Measurements from ENCODE around the gene RPL38. TPM values are rescaled to one million over a fixed set of nuclear protein-coding genes. Genes with fewer than 3 reads are reported as not detected.

Gene RPL38
- polyA plus RNA-seq (ENCODE audit: insufficient read length in 12 of 12), result 1,000 to 10,000 TPM in 11 of 12 donors, not detected in 1; 1,396 to 1,979 (median 1,668) TPM
- long read RNA-seq, donor 1, transcript RPL38-207 (4 exons, 429 nt), result minor isoform, 68 of 2,336 reads
- long read RNA-seq, donor 1, transcript RPL38-202 (5 exons, 431 nt), result minor isoform, 287 of 2,336 reads
- long read RNA-seq, donor 1, transcript RPL38-201 (5 exons, 1,170 nt), result major isoform, 1,532 of 2,336 reads
- long read RNA-seq, donor 1, transcript RPL38-206 (4 exons, 532 nt), result minor isoform, 113 of 2,336 reads
- long read RNA-seq, donor 1, partial matches to known transcripts, result 156 of 2,336 reads
- long read RNA-seq, donor 1, other reads (novel, unspliced or antisense), result 158 of 2,336 reads
- long read RNA-seq, donor 2, transcript RPL38-207 (4 exons, 429 nt), result minor isoform, 111 of 2,718 reads
- long read RNA-seq, donor 2, transcript RPL38-202 (5 exons, 431 nt), result minor isoform, 254 of 2,718 reads
- long read RNA-seq, donor 2, transcript RPL38-206 (4 exons, 532 nt), result minor isoform, 111 of 2,718 reads
- long read RNA-seq, donor 2, transcript RPL38-201 (5 exons, 1,170 nt), result major isoform, 1,705 of 2,718 reads
- long read RNA-seq, donor 2, partial matches to known transcripts, result 360 of 2,718 reads
- long read RNA-seq, donor 2, other reads (novel, unspliced or antisense), result 134 of 2,718 reads
- long read RNA-seq, donor 3, transcript RPL38-206 (4 exons, 532 nt), result minor isoform, 57 of 1,505 reads
- long read RNA-seq, donor 3, transcript RPL38-201 (5 exons, 1,170 nt), result major isoform, 994 of 1,505 reads
- long read RNA-seq, donor 3, transcript RPL38-202 (5 exons, 431 nt), result minor isoform, 146 of 1,505 reads
- long read RNA-seq, donor 3, transcript RPL38-207 (4 exons, 429 nt), result minor isoform, 75 of 1,505 reads
- long read RNA-seq, donor 3, partial matches to known transcripts, result 121 of 1,505 reads
- long read RNA-seq, donor 3, other reads (novel, unspliced or antisense), result 92 of 1,505 reads
- long read RNA-seq, donor 4, transcript RPL38-202 (5 exons, 431 nt), result minor isoform, 132 of 1,320 reads
- long read RNA-seq, donor 4, transcript RPL38-201 (5 exons, 1,170 nt), result major isoform, 886 of 1,320 reads
- long read RNA-seq, donor 4, transcript RPL38-206 (4 exons, 532 nt), result minor isoform, 42 of 1,320 reads
- long read RNA-seq, donor 4, transcript RPL38-207 (4 exons, 429 nt), result minor isoform, 81 of 1,320 reads
- long read RNA-seq, donor 4, partial matches to known transcripts, result 136 of 1,320 reads
- long read RNA-seq, donor 4, other reads (novel, unspliced or antisense), result 21 of 1,320 reads
- long read RNA-seq, donor 5, transcript RPL38-202 (5 exons, 431 nt), result minor isoform, 222 of 1,767 reads
- long read RNA-seq, donor 5, transcript RPL38-207 (4 exons, 429 nt), result minor isoform, 84 of 1,767 reads
- long read RNA-seq, donor 5, transcript RPL38-206 (4 exons, 532 nt), result minor isoform, 54 of 1,767 reads
- long read RNA-seq, donor 5, transcript RPL38-201 (5 exons, 1,170 nt), result major isoform, 1,189 of 1,767 reads
- long read RNA-seq, donor 5, partial matches to known transcripts, result 147 of 1,767 reads
- long read RNA-seq, donor 5, other reads (novel, unspliced or antisense), result 67 of 1,767 reads
- long read RNA-seq, donor 6, transcript RPL38-201 (5 exons, 1,170 nt), result major isoform, 1,174 of 1,767 reads
- long read RNA-seq, donor 6, transcript RPL38-202 (5 exons, 431 nt), result minor isoform, 135 of 1,767 reads
- long read RNA-seq, donor 6, transcript RPL38-207 (4 exons, 429 nt), result minor isoform, 102 of 1,767 reads
- long read RNA-seq, donor 6, transcript RPL38-206 (4 exons, 532 nt), result minor isoform, 57 of 1,767 reads
- long read RNA-seq, donor 6, partial matches to known transcripts, result 152 of 1,767 reads
- long read RNA-seq, donor 6, other reads (novel, unspliced or antisense), result 116 of 1,767 reads
- long read RNA-seq, donor 7, transcript RPL38-207 (4 exons, 429 nt), result minor isoform, 56 of 1,213 reads
- long read RNA-seq, donor 7, transcript RPL38-201 (5 exons, 1,170 nt), result major isoform, 830 of 1,213 reads
- long read RNA-seq, donor 7, transcript RPL38-202 (5 exons, 431 nt), result minor isoform, 129 of 1,213 reads
- long read RNA-seq, donor 7, transcript RPL38-206 (4 exons, 532 nt), result minor isoform, 48 of 1,213 reads
- long read RNA-seq, donor 7, partial matches to known transcripts, result 85 of 1,213 reads
- long read RNA-seq, donor 7, other reads (novel, unspliced or antisense), result 51 of 1,213 reads
- long read RNA-seq, donor 8, transcript RPL38-202 (5 exons, 431 nt), result minor isoform, 266 of 2,403 reads
- long read RNA-seq, donor 8, transcript RPL38-201 (5 exons, 1,170 nt), result major isoform, 1,571 of 2,403 reads
- long read RNA-seq, donor 8, transcript RPL38-206 (4 exons, 532 nt), result minor isoform, 98 of 2,403 reads
- long read RNA-seq, donor 8, transcript RPL38-207 (4 exons, 429 nt), result minor isoform, 129 of 2,403 reads
- long read RNA-seq, donor 8, partial matches to known transcripts, result 180 of 2,403 reads
- long read RNA-seq, donor 8, other reads (novel, unspliced or antisense), result 149 of 2,403 reads
- long read RNA-seq, donor 9, transcript RPL38-202 (5 exons, 431 nt), result minor isoform, 179 of 1,802 reads
- long read RNA-seq, donor 9, transcript RPL38-207 (4 exons, 429 nt), result minor isoform, 92 of 1,802 reads
- long read RNA-seq, donor 9, transcript RPL38-201 (5 exons, 1,170 nt), result major isoform, 1,149 of 1,802 reads
- long read RNA-seq, donor 9, transcript RPL38-206 (4 exons, 532 nt), result minor isoform, 70 of 1,802 reads
- long read RNA-seq, donor 9, partial matches to known transcripts, result 207 of 1,802 reads
- long read RNA-seq, donor 9, other reads (novel, unspliced or antisense), result 93 of 1,802 reads
- long read RNA-seq, donor 10, transcript RPL38-206 (4 exons, 532 nt), result minor isoform, 71 of 2,209 reads
- long read RNA-seq, donor 10, transcript RPL38-202 (5 exons, 431 nt), result minor isoform, 236 of 2,209 reads
- long read RNA-seq, donor 10, transcript RPL38-201 (5 exons, 1,170 nt), result major isoform, 1,529 of 2,209 reads
- long read RNA-seq, donor 10, transcript RPL38-207 (4 exons, 429 nt), result minor isoform, 118 of 2,209 reads
- long read RNA-seq, donor 10, partial matches to known transcripts, result 138 of 2,209 reads
- long read RNA-seq, donor 10, other reads (novel, unspliced or antisense), result 102 of 2,209 reads
- long read RNA-seq, donor 11, transcript RPL38-201 (5 exons, 1,170 nt), result major isoform, 1,918 of 2,933 reads
- long read RNA-seq, donor 11, transcript RPL38-207 (4 exons, 429 nt), result minor isoform, 152 of 2,933 reads
- long read RNA-seq, donor 11, transcript RPL38-202 (5 exons, 431 nt), result minor isoform, 324 of 2,933 reads
- long read RNA-seq, donor 11, transcript RPL38-206 (4 exons, 532 nt), result minor isoform, 109 of 2,933 reads
- long read RNA-seq, donor 11, partial matches to known transcripts, result 217 of 2,933 reads
- long read RNA-seq, donor 11, other reads (novel, unspliced or antisense), result 187 of 2,933 reads

DNA sequence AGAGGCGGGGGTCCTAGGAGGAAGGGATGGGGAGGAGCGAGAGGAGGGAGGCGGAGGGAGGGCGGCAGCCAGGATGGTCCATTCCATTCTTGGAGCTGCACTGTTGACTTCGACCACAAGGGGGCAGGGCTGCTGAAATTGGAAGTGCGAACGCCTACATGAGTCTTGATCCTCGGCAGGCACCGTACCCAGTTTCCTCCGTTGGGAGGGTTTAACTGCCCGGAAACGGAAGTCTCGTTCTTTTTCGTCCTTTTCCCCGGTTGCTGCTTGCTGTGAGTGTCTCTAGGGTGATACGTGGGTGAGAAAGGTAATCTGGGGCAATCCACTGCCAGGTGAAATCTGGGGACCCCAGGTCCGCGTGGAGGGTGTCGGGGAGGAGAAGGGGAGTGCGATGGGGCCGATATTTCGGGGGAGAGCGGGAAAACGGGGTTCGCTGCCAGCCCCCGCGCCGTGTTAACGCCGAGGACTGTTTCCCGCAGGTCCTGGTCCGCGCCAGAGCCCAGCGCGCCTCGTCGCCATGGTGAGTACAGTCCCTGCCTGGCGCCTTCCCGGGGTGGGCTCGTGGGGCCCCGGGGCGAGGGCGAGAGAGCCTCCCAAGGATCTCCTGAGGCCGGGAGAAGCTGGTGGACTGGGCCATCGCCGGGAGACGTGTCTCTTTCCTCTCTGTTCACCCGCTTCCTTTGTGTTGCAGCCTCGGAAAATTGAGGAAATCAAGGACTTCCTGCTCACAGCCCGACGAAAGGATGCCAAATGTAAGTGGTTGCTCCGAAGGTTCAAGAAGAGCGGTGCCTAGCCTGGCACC, at the start of gene RPL38:
Gene RPL38, plus strand, starts transcription at position 240 of the 802 bp plus-strand sequence. Its CDS starts 278 bp downstream, at position 518.
- peak; percentile 97 for DNase-seq

DNA sequence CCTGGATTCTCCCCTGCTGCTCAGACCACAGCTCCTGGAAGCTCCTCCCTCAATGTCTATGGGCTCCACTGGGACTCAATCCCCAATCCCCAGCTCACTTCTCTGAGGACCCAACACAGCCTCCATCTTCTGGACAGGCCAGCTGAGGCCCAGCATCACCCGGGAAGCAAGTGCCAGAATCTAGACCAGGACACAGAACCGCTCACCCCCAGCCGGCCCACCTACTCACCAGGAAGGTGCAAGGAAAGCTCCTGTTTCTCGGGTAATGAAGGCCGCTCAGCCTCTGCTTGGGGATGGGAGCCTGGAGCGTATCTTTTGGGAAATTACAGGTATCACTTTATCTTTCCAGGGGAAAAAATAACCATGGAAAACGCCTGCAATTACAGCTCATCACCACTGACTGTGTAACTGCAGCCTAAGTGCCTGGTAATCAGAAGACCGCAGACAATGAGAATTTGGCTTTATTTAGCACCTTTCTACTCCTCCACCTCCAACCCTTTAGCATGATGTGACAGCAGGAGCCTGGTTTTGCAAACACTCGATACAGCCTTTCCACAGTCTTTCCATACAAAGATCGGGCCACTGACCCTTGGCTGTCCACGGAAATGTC, 49.6 kb upstream of the RPL38 start:
- no peak for DNase-seq

DNA sequence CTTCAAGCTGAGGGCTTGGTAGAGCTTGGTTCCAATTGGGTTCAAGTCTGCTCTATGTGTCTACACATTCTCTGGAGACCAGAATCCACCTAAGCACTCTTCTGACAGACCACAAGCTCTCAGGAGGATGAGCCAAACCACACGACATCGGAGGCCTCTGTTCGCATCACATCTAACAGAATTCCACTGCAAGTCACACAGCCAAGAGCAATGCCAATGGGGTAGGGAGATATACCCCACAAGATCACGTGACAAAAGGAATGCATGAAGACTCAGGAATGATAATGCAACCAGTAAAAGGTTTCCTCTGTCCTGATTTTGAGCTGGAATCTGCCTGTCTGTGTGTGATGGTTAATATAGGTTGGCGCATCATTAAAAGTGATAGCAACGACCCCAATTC, 46.6 kb upstream of the RPL38 start:
- DNase-seq, result no peak

DNA sequence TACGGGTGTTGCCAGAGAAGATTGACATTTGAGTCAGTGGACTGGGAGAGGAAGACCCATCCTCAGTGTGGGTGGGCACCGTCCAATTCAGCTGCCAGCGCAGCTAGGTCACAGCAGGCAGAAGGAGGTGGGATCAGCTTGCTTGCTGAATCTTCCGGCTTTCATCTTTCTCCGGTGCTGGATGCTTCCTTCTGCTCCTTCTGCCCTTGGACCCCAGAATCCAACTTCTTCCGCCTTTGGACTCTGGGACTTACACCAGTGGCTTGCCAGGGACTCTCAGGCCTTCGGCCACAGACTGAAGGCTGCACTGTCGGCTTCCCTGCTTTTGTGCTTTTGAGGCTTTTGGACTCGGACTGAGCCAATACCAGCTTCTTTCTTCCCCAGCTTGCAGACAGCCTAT, 46.1 kb upstream of the RPL38 start:
- no peak for DNase-seq

DNA sequence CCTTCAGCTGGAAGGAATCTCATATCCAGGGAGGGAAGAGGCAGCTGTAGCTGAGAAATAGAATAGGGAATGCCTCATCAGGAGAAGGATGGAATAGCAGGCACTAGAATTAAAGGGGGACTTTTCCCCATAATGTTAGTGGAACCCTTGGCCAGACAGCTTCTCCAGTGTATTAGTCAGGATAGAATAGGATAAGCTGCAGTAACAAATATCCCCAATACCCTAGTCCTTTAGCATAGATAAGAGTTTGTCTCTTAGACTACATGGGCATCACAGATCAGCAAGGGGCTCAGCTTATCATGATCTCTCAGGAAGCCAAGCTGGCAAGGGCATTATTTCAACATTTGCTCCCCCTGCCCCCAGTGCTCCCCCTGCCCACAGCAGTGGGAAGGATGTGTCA, 44.7 kb upstream of the RPL38 start:
- DNase-seq, result no peak

DNA sequence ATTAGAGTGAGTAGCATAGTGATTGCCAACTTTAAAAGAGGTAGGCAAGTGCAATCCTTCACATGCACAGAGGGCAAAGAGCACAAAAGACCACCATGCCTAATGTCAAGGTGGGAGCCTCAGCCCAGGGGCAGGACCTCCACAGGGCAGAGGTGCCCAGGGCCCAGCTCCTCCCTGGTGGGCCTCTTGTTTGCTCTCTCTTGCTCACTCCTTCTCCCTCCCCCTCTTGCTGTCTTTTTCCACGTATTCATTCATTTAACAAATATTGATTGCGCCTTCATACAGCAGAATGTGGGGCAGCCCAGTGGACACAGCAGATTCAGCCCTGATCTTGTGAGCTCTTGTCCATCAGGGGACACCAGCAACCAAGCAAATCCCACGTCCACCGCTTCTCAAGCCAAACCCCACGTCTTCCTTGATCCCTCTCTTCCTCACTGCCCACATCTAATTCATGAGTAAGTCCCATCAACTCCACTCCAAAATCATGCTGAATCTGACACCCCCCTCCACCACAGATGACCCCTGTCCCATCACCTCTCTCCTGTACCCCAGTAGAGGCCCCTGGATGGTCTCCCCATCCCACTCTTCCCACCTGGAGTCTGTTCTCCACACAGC, 44.1 kb upstream of the RPL38 start:
- DNase-seq, result no peak

DNA sequence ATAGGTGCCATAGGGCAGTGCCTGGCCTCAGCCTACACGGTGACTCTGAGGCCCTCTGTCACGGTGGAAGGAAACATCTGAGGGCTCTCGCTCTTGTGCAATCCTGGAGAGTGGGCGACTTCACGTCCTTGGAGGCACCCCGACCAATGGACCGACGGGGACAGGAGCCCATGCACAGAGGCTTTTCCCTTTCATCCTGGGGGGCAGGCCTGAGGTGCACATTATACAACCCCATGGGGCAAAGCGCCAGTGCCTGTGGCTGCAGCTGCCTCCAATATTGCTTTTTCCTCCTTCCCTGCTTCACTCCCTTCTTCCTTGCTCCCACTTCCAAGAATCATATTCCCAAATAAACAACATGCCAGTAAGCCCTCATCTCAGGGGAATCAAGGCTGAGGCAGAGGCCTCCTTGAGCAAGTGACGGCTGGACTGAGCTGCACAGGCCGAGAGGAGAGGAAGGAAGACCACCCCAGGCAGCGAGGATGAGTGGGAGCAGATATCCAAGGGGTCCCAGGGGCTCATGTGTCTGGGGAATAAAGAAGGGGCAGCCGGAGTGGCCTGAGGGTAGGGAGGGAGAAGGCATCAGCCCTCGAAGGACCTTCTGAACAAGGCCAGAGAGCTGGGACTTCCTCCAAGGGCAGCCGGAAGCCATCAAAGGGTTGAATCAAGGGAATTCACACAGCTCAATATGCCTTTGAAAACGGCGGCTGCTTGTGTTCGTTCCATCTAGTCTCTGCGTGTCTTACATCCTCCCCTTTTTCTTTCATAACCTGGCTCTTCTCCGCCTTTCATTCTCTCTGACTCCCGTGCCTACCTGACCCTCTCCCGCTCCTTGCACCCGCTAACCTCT, 42.6 kb upstream of the RPL38 start:
- DNase-seq, result no peak

DNA sequence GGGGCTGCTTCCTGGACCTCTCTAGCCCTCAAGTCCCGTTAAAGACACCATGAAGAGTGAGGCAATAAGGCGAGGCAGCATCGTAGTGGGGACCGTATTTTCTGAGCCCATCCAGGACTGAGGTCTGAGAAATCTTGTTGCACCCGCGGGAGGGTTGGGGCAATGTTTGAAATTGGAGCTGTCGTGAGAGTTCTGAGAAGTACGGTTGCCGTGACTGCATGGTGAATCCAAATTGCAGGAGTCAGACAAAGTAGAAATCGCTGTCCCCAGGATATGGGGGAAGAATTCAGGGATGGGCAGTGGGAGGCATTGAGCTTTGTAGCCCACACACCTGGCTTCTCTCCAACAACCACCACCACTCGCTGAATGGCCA, 42.0 kb upstream of the RPL38 start:
- DNase-seq, result no peak

DNA sequence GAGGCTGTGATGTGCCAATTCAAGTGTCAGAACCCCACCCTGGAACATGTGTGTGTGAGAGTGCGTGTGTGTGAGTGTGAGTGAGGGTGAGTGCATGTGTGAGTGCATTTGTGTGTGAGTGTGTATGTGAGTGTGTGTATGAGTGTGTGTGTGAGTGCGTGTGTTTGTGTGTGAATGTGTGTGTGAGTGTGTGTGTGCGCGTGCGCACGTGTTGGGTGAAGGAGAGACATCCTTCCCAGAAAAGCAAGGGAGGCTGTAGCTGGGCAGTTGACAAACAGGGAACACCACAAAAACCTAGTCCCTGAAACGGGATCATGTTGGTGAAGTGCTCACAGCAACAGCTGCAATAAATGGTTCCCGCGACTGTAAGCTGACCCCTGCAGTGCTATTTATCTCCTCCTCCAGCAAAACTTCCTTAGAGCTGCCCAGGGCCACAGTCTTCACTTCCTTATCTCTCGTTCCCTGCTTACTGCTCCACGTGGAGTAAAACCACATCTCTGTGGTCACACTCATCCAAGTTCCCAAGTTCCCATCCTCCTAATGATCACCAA, 40.1 kb upstream of the RPL38 start:
- no peak for DNase-seq

DNA sequence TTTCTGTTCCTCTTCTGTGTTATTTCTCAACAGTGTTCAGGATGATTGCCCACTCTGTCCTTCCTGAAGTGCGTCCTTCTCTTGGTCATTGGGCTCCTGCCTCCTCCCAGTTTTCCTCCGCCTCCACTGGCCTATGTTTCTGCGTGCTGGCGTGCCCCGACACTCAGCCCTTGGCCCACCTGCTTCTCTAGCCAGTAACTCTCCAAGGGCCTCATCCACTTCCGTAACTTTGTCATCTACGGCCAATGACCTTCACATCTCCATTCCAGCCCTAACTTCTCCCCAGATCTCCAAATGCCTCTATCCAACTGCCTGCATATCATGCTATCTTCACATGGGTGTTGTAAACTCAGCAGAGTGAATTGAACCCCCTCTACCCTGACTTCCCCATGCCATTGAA, 39.6 kb upstream of the RPL38 start:
- DNase-seq, result no peak

DNA sequence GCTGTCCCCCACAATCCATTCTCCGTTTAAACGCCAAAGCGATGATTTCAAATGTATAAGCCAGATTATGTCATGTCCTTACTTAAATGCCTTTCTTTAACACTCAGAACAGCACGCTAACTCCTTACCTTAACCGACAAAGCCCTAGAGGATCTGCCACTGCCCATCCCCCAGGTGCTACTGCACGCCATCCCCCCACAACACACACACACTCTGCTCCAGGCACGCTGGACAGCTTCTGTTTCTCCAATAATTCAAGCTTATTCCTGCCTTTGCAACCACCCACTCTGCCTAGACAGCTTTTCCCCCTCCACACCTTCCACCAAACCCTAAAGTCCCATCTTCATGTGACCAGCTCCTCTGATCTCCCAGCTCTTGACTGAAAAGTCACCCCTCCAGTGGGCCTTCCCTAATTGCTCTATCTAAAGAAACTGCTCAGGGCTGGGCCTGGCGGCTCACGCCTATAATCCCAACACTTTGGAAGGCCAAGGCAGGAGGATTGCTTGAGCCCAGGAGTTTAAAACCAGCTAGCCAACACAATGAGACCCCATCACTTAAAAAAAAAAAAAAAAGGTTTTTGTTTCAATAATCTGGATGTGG, 38.9 kb upstream of the RPL38 start:
- DNase-seq, result no peak

DNA sequence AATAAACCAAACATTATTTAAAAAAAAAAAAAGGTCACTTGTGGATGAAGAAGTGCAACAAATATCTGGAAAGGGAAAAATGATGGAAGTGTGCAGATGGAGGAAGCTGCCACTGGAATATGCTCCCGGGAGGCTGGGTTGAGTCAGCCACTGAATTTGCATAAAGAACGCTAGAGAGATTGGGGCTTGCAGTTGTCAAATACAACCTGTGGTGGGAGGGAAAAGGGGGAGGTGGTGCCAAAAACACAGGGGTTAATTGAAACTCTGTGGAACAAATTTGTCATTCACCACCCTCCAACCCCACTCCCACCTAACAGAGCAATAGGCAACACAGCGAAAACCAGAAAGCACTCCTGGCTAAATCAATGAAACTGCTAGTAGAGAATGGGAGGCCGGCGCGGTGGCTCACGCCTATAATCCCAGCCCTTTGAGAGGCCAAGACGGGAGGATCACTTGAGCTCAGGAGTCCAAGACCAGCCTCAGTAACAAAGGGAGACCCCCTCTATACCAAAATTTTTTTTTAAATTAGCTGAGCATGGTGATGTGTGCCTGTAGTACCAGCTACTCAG, 37.6 kb upstream of the RPL38 start:
- DNase-seq, result no peak

DNA sequence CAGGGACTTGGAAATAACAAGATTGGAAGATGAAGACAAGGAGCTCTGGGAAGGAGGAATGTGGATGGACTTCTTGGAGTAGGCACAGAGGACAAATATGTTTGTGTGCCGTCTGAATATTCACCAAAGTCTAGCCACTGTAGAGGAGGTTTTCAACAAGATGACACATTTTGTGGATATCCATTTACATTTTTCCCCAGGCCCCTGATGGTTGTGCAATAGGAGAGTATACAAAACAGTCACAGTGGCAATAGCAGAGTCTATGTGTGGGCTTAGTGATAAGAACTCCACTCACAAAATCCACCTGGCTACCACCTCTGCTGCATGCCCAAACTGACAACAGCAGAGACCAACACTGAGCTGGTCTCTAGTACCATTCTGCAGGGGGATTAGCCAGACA, 32.6 kb upstream of the RPL38 start:
- DNase-seq, result no peak
